Endothelial cell of umbilical vein (primary cell): ENCODE data around the gene STK38L. TPM values are rescaled to one million over a fixed set of nuclear protein-coding genes. Genes with fewer than 3 reads are reported as not detected.

Experiments
- BruUV-seq: library from RNA; stranded (reverse); fragments of 400-500 nt; replicated peaks from 2 replicates; lab custom pipeline; 2021; lab: Mats Ljungman, UMichigan
- CTCF ChIA-PET: fragments of 300-600, 350-600 bp; sonication (Branson Sonifier 250); formaldehyde crosslinking; loops from one replicate; lab custom pipeline; 2021; ENCODE audit warnings: antibody characterized with exemption, inconsistent platforms; lab: Charles Lee
- POLR2A ChIA-PET: fragments of 300-600, 350-600 bp; sonication (Branson Sonifier 250); formaldehyde crosslinking; loops from one replicate; lab custom pipeline; 2021; ENCODE audit warnings: antibody characterized with exemption, inconsistent platforms; lab: Charles Lee
- DNase-seq: peaks from one replicate; pipeline ENCODE4 v3.0.0-alpha.2; 2011; ENCODE audit warnings: low read depth, low spot score
- FAIRE-seq: peaks from 2 replicates; lab custom pipeline; 2011; peaks lifted over from hg19 to GRCh38; lab: Jason Lieb, UNC
- H2AFZ ChIP-seq: 2 replicates; pipeline ENCODE4 v1.6.0; 2012; ENCODE audit warnings: low read depth, low read length, control low read depth, inconsistent platforms
- H3K27ac ChIP-seq: 2 replicates; pipeline ENCODE4 v1.5.1; 2011; ENCODE audit warnings: low read depth, mild to moderate bottlenecking, control low read depth, low read length, moderate library complexity; ENCODE audit not compliant: insufficient read depth
- H3K27me3 ChIP-seq, 2 experiments: 2 replicates each; pipeline versions ENCODE4 v1.6.0 to v1.6.1; 2011; ENCODE audit warnings: low read length in 2 of 2, mixed read lengths in 1 of 2; ENCODE audit not compliant: control insufficient read depth in 2 of 2, insufficient read depth in 2 of 2
- H3K36me3 ChIP-seq, 2 experiments: 2 replicates in 1 of 2; 3 replicates in 1 of 2; pipeline ENCODE4 v1.5.1; 2011; ENCODE audit warnings: low read length in 2 of 2, mild to moderate bottlenecking in 1 of 2, moderate library complexity in 1 of 2; ENCODE audit not compliant: control insufficient read depth in 2 of 2, insufficient read depth in 2 of 2; ENCODE audit errors: extremely low read depth in 1 of 2
- H3K4me1 ChIP-seq: 3 replicates; pipeline ENCODE4 v1.5.1; 2011; ENCODE audit warnings: mild to moderate bottlenecking, low read length; ENCODE audit not compliant: control insufficient read depth, insufficient read depth; ENCODE audit errors: extremely low read depth
- H3K4me2 ChIP-seq: 2 replicates; pipeline ENCODE4 v1.6.1; 2011; ENCODE audit warnings: low read length, control low read depth, mixed read lengths; ENCODE audit not compliant: insufficient read depth
- H3K4me3 ChIP-seq, 3 experiments: fragments of 200-600 bp in 1 of 3; sonication (generic), shearing (Covaris generic) in 1 of 3; replicated peaks in 1 of 3; 2 replicates each; pipeline ENCODE4 v1.5.1; 2011 to 2016; ENCODE audit warnings: control low read depth in 3 of 3, low read length in 3 of 3, mild to moderate bottlenecking in 2 of 3, inconsistent platforms in 1 of 3, low read depth in 1 of 3, moderate library complexity in 1 of 3; ENCODE audit not compliant: insufficient read depth in 1 of 3
- H3K79me2 ChIP-seq: 2 replicates; pipeline ENCODE4 v1.6.0; 2012; ENCODE audit warnings: low read length, inconsistent platforms; ENCODE audit not compliant: control insufficient read depth, insufficient read depth
- H3K9ac ChIP-seq: replicated peaks from 2 replicates; pipeline ENCODE3; 2011; ENCODE audit warnings: low read length, control low read depth; ENCODE audit not compliant: insufficient read depth; ENCODE audit errors: extremely low read depth
- H3K9me1 ChIP-seq: replicated peaks from 3 replicates; pipeline ENCODE4 v1.6.0; 2011; ENCODE audit warnings: mild to moderate bottlenecking, low read length; ENCODE audit not compliant: control insufficient read depth, insufficient read depth; ENCODE audit errors: extremely low read depth
- H3K9me3 ChIP-seq: replicated peaks from 2 replicates; pipeline ENCODE4 v1.5.1; 2012; ENCODE audit warnings: low read length, inconsistent platforms; ENCODE audit not compliant: control insufficient read depth, insufficient read depth
- H4K20me1 ChIP-seq: replicated peaks from 2 replicates; pipeline ENCODE3; 2011; ENCODE audit warnings: mild to moderate bottlenecking, low read length; ENCODE audit not compliant: control insufficient read depth, insufficient read depth; ENCODE audit errors: extremely low read depth
- CTCF ChIP-seq, 2 donors: IDR thresholded peaks; 1 replicate in 1 of 2; 2 replicates in 1 of 2; pipeline ENCODE4 v1.5.1; 2011; ENCODE audit warnings: low read length in 2 of 2, mild to moderate bottlenecking in 2 of 2, moderate library complexity in 2 of 2, control low read depth in 1 of 2, inconsistent platforms in 1 of 2, low read depth in 1 of 2; ENCODE audit not compliant: insufficient read depth in 1 of 2; ENCODE audit errors: extremely low read depth in 1 of 2
- EZH2 ChIP-seq: IDR thresholded peaks from 2 replicates; pipeline ENCODE4 v1.6.1; 2012; ENCODE audit warnings: borderline replicate concordance, low read depth, mild to moderate bottlenecking, moderate library complexity, low read length, inconsistent platforms; ENCODE audit not compliant: severe bottlenecking
- FOS ChIP-seq: IDR thresholded peaks from 2 replicates; pipeline ENCODE4 v1.6.1; 2011; ENCODE audit warnings: mild to moderate bottlenecking, low read length, moderate library complexity, borderline replicate concordance; ENCODE audit not compliant: insufficient read depth
- GATA2 ChIP-seq: IDR thresholded peaks from 2 replicates; pipeline ENCODE4 v1.7.0; 2011; ENCODE audit warnings: low read depth, mild to moderate bottlenecking, moderate library complexity, mixed read lengths, low read length; ENCODE audit not compliant: insufficient read length, insufficient read depth
- JUN ChIP-seq: IDR thresholded peaks from 2 replicates; pipeline ENCODE4 v1.6.1; 2011; ENCODE audit warnings: borderline replicate concordance, low read depth; ENCODE audit not compliant: insufficient read length, insufficient read depth
- MAX ChIP-seq: IDR thresholded peaks from 2 replicates; pipeline ENCODE4 v1.6.1; 2011; ENCODE audit not compliant: insufficient read depth, insufficient read length
- MYC ChIP-seq: IDR thresholded peaks from one replicate; pipeline ENCODE4 v1.6.1; 2011; ENCODE audit warnings: mild to moderate bottlenecking, low read depth, low read length
- POLR2A ChIP-seq: IDR thresholded peaks from 2 replicates; pipeline ENCODE4 v1.6.1; 2012; ENCODE audit warnings: low read depth, mild to moderate bottlenecking, control low read depth, low read length
- POLR2AphosphoS5 ChIP-seq: IDR thresholded peaks from 2 replicates; pipeline ENCODE4 v1.6.1; 2012; ENCODE audit warnings: low read depth, mild to moderate bottlenecking, control low read depth, low read length, moderate library complexity; ENCODE audit not compliant: insufficient read depth
- dilution Hi-C: fragments of 300-500 bp; cut with MboI; formaldehyde crosslinking; loops from one replicate; pipeline ENCODE4 v1.15.0; 2019; ENCODE audit warnings: low sequenced_read_pairs; ENCODE audit not compliant: extremely low pct_ligation_motif_present
- intact Hi-C: fragments of 100-400 bp; cut with micrococcal nuclease; formaldehyde crosslinking; loops from one replicate; pipeline ENCODE4 v1.10.0; 2022
- polyA plus RNA-seq, 4 experiments: library from polyadenylated mRNA; depleted of rRNA in 3 of 4; stranded (reverse) in 3 of 4; unstranded in 1 of 4; fragments of >200 nt; gene quantifications; 2 replicates each; pipeline versions ENCODE4 v1.2.1 to v1.2.3, GENCODE V29; 2011 to 2012; ENCODE audit warnings: missing spikeins in 1 of 4
- total RNA-seq: library from RNA; stranded (reverse); gene quantifications from 2 replicates; pipeline ENCODE4 v1.2.3, GENCODE V29; 2021

Gene STK38L
- total and polyA plus RNA-seq, 2 donors (not counting 3 experiments of a cell fraction or from before 2014, with no cell fraction given), result 14.7 to 58.4 TPM

- no peaks in the 10 kb centered on the region for H3K4me1 ChIP-seq
- TF ChIP-seq POLR2AphosphoS5 (no peak), EZH2 (no peak), FOS (no peak), GATA2 (no peak), CTCF (IDR thresholded peaks at IDR 0.05; ENCODE audit: extremely low read depth in 1 of 2, insufficient read depth in 1 of 2, low read depth in 1 of 2, low read length in 2 of 2) (no peak), POLR2A (no peak), MAX (no peak), JUN (no peak), MYC (no peak)
- no TSS peak for BruUV-seq
These were observed 34.7 kb upstream of the STK38L start for GRCh38 chr12:27209257-27209910.

More at GRCh38 chr12:27209257-27209910, 34.7 kb upstream of the STK38L start:
- no peak overlapping the region for H3K9ac ChIP-seq
- no peaks in the 10 kb centered on the region for H3K27me3 ChIP-seq
- H3K9me1 ChIP-seq, result no peaks in the 10 kb centered on the region
- H3K4me3 ChIP-seq, result no peak overlapping the region
- FAIRE-seq (no peak), DNase-seq (no peak)
- POLR2A ChIA-PET, result no interaction called here
- no peak overlapping the region for H3K27ac ChIP-seq
- CTCF ChIA-PET, result no interaction called here
- intact Hi-C loops (no loop called here), dilution Hi-C loops (no loop called here)
- no peaks in the 10 kb centered on the region for H3K79me2 ChIP-seq
- no peaks in the 10 kb centered on the region for H4K20me1 ChIP-seq
- no peak overlapping the region for H3K4me2 ChIP-seq
- H3K9me3 ChIP-seq, result no peaks in the 10 kb centered on the region
- no peak overlapping the region for H2AFZ ChIP-seq
- no peaks in the 10 kb centered on the region for H3K36me3 ChIP-seq
